Measurements from ENCODE around the gene ANKS6.
A peak's percentile ranks its signal among the peaks of the same experiment; 100 is the strongest.

ANKS6 gene

GRCh38 chr9:98709968-98710965 is 86.1 kb downstream of the ANKS6 start:
- DNase-seq (ENCODE audit: low read depth) = peak; percentile 60
- TF ChIP-seq, protein P1, sequence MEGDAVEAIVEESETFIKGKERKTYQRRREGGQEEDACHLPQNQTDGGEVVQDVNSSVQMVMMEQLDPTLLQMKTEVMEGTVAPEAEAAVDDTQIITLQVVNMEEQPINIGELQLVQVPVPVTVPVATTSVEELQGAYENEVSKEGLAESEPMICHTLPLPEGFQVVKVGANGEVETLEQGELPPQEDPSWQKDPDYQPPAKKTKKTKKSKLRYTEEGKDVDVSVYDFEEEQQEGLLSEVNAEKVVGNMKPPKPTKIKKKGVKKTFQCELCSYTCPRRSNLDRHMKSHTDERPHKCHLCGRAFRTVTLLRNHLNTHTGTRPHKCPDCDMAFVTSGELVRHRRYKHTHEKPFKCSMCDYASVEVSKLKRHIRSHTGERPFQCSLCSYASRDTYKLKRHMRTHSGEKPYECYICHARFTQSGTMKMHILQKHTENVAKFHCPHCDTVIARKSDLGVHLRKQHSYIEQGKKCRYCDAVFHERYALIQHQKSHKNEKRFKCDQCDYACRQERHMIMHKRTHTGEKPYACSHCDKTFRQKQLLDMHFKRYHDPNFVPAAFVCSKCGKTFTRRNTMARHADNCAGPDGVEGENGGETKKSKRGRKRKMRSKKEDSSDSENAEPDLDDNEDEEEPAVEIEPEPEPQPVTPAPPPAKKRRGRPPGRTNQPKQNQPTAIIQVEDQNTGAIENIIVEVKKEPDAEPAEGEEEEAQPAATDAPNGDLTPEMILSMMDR (IDR thresholded peaks at IDR 0.05; ENCODE audit: low read depth, low read length) = no peak
- TF ChIP-seq, protein P2, sequence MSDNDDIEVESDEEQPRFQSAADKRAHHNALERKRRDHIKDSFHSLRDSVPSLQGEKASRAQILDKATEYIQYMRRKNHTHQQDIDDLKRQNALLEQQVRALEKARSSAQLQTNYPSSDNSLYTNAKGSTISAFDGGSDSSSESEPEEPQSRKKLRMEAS (IDR thresholded peaks at IDR 0.05; ENCODE audit: low read depth, low read length) = no peak
- TF ChIP-seq MYC (IDR thresholded peaks at IDR 0.05; ENCODE audit: low read depth, low read length) (no peak), POLR2A (IDR thresholded peaks at IDR 0.05; ENCODE audit: extremely low read depth, insufficient read length) (no peak)
- no peak overlapping the region for H3K4me3 ChIP-seq (ENCODE audit: low read depth, low read length)

DNA sequence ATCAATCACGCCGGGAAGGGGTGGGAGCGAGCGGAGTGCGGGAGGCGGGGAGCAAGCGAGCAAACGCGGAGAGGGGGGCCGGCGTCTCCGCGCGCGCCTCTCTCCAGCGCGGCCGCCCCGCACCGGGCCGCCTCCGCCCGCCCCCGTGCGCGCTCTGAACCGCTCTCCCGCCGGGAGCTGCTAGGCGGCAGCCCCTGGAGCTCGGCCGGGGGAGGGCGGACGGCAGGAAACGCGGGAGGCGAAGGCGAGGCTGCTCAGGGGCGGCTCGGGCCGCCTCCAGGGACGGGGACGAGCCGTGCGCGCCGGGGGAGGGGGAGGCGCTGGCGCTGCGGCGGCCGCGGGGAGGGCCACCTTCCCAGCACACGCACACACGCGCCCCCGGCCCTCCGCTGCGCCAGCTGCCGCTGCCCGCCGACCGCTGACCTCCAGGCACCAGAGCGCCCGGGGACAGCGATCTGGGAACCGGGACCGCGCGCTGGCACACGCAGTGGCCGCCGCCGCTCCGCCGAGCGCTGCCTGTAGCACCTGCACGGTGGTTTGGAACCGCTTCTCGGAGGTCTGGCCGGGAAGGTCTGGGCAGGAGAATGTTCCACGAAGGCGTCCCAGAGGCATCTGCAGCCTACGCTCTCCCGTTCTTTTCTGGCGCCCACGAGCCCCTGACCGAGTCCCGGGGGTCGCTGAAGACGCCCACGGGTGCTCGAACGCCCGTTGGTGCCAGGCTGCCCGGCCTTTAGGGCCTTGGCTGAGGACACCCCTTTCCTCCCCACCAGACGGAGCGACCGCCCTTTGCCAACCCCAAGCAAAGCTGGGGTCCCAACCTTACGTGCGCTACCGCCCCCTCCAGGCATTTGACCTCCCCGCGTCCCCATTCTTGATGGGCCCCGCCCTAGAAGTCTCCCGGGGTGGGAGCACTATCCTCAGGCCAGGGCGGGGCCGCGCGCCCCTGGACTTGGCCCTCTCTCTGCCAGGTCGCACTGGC is 87.1 kb downstream of the ANKS6 start, which contains the start of gene GABBR2:
Gene GABBR2, minus strand, starts transcription at position 3 of the 979 bp plus-strand sequence. CDS start 198 bp downstream, outside the sequence.
- no peak for DNase-seq (ENCODE audit: low read depth)
- TF ChIP-seq MYC (IDR thresholded peaks at IDR 0.05; ENCODE audit: low read depth, low read length) (no peak), POLR2A (IDR thresholded peaks at IDR 0.05; ENCODE audit: extremely low read depth, insufficient read length) (no peak)
- TF ChIP-seq, protein P2 (IDR thresholded peaks at IDR 0.05; ENCODE audit: low read depth, low read length) = no peak
- TF ChIP-seq, protein P1 (IDR thresholded peaks at IDR 0.05; ENCODE audit: low read depth, low read length) = no peak
- H3K4me3 ChIP-seq (ENCODE audit: low read depth, low read length) = no peak within 1 kb of the TSS

DNA sequence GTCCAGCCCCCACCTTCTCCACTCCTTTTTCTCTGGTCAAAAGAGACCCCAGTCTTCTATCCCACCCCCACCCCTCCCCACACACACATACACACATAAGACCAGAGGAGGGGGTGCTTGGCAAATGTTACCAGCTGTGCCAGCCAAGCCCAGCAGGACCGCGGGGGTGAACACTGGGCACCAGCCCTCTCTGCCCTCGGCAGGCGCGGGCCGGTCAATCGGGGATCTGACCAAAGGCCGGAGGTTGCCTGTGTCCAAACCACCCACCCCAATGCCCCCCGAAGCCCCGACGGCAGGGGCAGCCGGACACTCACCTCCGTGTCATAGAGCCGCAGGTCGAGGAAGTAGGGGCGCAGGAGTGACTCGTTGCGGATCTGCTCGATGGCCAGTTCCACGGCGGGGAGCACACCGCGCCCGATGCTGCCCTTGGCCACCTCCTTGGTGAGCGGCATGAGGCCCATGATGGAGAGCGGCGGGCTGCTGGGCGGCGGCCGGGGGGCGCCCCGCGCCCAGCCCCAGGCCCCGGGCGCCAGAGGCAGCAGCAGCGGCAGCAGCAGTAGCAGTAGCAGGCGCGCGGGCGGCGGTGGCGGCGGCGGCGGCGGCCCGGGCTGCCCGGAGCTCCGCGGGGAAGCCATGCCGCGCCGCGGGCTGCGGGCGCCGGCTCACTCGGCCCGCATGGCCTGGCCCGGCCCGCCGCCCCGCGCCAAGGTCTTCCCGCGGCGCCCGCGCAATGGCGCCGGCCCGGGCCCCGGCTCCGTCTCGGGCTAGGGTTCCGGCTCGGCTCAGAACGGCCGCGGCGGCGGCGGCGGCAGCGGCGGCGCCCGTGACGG is 88.0 kb downstream of the ANKS6 start:
- DNase-seq (ENCODE audit: low read depth) = no peak
- H3K4me3 ChIP-seq (ENCODE audit: low read depth, low read length) = no peak overlapping the region
- TF ChIP-seq, protein P1 (IDR thresholded peaks at IDR 0.05; ENCODE audit: low read depth, low read length) = no peak
- no peak for TF ChIP-seq MYC (IDR thresholded peaks at IDR 0.05; ENCODE audit: low read depth, low read length)
- TF ChIP-seq POLR2A (IDR thresholded peaks at IDR 0.05; ENCODE audit: extremely low read depth, insufficient read length) = no peak
- TF ChIP-seq, protein P2 (IDR thresholded peaks at IDR 0.05; ENCODE audit: low read depth, low read length) = no peak

DNA sequence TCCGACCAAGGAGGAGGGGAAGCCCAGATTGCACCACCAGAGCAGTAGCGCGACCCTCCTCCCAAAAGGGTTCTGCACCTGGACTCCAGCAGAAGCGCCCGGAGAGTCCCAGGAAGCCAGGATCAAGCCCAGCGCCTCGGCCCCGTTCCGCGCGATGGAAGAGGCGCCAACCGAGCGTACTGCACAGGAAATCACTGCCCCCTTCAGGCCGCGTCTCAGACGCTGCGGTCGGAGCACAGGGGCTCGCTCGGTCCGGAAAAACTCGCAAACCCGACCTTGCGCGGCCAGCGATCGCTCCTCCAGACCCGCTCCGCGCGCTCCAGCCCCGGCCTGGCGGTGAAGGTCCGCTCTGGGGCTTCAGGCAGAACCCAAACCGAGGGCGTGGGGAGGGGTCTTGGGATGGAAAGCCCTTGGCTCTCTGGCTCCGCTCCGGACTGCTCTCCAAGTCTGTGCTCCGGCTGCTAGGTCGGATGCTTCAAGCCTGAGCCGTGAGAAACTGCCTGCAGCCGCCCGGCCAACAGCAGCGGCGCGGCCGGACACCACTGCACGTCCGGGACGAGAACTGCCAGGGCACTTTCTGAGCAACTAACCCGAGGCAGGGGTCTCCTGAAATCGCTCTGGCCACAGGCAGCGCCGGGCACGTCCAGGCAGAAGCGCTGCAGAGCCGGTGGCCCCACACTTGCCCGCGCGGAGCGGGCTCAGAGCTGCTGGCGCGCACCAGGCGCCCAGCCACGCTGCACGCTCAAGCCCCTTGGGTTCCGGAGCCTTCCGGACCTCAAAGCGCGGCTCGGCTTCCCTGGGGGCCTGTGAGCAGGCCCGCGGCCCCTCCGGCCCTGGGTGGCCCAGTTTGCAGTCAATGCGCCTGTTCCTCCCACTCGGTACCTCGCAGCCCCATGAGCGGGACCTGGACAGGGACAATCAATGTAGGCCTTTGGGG is 88.9 kb downstream of the ANKS6 start:
- no peak for TF ChIP-seq MYC (IDR thresholded peaks at IDR 0.05; ENCODE audit: low read depth, low read length)
- TF ChIP-seq, protein P1 (IDR thresholded peaks at IDR 0.05; ENCODE audit: low read depth, low read length) = peak; percentile 41
- no peak for TF ChIP-seq POLR2A (IDR thresholded peaks at IDR 0.05; ENCODE audit: extremely low read depth, insufficient read length)
- H3K4me3 ChIP-seq (ENCODE audit: low read depth, low read length) = no peak overlapping the region
- peak; percentile 73 for DNase-seq (ENCODE audit: low read depth)
